OCI-LY7 (cell line): ENCODE results near the gene EYS.

Experiments
- EZH2phosphoT487 ChIP-seq: fragments of 200-600 bp; sonication (generic); IDR thresholded peaks from 2 replicates; pipeline ENCODE4 v1.6.1; 2018; ENCODE audit warnings: low read depth, borderline replicate concordance, mild to moderate bottlenecking, mixed run types, antibody characterized with exemption, low read length, moderate library complexity, mixed read lengths
- TF ChIP-seq, protein P1 (sequence below): fragments of 200-600 bp; sonication (generic); conservative IDR thresholded peaks from 2 replicates; pipeline ENCODE4 v1.5.1; 2014; ENCODE audit warnings: mild to moderate bottlenecking, antibody characterized with exemption, low read length, moderate library complexity, mixed read lengths

DNA sequence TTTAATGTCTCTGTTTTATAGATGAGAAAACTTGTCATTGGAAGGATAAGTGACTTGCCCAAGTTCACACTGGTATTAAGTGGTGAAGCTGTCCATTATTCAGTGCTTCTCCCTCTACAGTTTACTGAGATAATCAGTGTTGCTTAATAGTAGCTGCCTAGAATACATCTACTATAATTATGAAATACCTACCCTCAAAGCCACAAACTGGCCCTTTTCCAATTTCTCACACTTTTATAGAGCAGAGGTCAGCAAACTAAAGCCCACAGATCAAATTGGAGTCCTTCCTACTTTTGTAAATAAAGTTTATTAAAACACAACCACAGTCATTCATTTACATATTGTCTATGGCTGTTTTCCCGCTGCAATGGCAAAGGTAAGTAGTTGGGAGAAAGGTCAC is 73.5 kb downstream of the EYS start:
- TF ChIP-seq, protein P1, sequence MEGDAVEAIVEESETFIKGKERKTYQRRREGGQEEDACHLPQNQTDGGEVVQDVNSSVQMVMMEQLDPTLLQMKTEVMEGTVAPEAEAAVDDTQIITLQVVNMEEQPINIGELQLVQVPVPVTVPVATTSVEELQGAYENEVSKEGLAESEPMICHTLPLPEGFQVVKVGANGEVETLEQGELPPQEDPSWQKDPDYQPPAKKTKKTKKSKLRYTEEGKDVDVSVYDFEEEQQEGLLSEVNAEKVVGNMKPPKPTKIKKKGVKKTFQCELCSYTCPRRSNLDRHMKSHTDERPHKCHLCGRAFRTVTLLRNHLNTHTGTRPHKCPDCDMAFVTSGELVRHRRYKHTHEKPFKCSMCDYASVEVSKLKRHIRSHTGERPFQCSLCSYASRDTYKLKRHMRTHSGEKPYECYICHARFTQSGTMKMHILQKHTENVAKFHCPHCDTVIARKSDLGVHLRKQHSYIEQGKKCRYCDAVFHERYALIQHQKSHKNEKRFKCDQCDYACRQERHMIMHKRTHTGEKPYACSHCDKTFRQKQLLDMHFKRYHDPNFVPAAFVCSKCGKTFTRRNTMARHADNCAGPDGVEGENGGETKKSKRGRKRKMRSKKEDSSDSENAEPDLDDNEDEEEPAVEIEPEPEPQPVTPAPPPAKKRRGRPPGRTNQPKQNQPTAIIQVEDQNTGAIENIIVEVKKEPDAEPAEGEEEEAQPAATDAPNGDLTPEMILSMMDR = no peak
- TF ChIP-seq EZH2phosphoT487 = no peak
